ENCODE results near the gene TIMP2.
"Not testable (repeated sequence)": the region's sequence is repeated elsewhere in the genome, so short reads cannot be mapped to it uniquely, and the experiment has no call there.

TIMP2 gene

GRCh38 chr17:78868391-78868790, 56.8 kb downstream of the TIMP2 start:
- DNase-seq (ENCODE audit: low read depth) = no peak

DNA sequence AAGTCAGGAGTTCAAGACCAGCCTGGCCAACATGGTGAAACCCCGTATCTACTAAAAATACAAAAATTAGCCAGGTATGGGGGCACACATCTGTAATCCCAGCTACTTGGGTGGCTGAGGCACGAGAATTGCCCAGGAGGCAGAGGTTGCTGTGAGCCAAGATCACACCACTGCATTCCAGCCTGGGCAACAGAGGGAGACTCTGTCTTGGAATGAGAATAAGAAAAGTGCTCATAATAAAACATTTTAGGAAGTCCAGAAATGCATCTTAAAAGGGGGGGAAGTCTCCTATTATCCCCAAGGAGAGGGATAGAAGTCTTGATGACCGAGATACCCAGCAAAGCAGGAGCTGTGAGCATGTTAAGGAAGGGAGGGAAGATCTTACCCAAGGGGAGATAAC, 58.1 kb downstream of the TIMP2 start:
- not testable (repeated sequence) for DNase-seq (ENCODE audit: low read depth)

DNA sequence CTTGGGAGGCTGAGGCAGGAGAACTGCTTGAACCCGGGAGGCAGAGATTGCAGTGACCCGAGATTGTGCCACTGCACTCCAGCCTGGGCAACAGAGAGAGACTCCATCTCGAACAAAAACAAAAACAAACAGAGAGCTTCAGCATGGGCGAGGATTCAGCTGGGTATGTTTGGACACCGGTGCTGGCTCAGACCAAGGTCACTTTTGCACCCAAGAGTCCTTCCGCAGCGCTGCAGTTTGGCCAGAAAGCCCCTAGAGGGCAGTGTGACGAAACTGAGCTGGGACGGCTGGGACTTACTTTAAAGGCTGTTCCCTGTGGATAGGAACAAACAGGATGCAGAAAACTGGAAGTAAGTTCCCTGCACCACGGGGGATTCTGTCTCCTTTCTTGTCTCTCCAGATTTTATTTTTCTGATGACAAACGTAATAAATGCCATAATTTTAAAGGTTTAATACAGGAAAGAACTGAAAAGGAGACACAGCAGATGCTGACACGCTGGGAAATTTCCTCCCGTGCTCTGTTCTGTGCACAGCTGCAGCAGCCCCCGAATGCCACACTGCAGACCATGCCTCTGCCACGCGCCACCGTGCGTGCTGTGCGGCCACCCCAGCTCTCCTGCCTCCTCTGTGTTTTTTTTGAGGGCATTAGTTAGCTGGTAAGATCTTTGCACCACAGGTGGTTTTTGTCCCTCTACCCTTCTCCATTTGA, 59.4 kb downstream of the TIMP2 start:
- peak; percentile 44 for DNase-seq (ENCODE audit: low read depth)

DNA sequence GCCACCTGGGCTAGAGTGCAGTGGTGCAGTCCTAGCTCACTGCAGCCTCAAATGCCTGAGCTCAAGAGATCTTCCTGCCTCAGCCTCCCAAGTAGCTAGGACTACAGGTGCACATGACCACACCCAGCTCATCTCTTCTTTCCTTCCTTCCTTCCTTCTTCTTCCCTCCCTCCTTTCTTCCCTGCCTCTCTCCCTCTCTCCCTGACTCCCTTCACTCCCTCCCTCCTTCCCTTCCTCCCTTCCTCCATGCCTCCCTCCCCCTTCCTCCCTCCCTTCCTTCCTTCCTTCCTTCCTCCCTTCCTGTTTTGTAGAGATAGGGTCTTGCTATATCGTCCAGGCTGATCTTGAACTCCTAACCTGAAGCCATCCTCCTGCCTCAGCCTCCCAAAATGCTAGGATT, 61.1 kb downstream of the TIMP2 start:
- DNase-seq (ENCODE audit: low read depth) = no peak

DNA sequence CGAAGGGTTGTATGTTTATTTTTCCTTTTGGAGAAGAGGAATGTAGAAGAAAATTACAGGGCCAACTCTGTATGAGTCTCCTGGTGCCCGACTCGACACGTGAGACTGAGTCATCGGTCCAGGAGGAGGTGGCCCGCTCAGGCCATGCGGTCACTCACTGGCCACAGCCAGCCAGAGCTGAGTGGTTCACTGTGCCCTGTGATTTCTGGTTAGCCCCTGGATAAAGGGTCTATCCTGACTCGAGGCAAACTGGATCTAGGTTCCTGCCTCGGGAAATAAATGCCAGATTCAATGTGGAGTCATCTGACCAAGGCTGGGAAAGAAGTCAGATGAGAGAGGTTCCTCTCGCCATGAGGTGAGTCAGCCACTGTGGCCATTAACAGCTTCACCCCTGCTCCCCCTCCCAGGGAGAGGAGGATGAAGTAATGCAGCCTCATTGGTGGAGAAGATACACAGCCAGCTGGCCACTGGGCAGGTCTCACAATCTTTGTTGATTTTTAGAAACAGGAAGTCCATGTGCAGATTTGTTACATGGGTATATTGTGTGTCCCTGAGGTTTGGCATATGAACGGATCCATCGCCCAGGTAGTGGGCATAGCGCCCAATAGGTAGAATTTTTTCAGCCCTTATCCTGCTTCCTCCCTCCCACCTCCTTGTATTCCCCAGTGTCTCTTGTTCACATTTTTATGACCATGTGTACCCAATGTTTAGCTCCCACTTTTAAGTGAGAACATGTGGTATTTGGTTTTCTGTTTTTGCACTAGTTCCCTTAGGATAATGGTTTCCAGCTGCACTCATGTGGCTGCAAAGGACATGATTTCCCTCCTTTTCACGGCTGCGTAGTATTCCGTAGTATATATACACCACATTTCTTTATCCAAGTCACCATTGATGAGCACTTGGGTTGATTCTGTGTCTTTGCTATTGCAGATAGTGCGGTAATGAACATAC, 62.8 kb downstream of the TIMP2 start:
- no peak for DNase-seq (ENCODE audit: low read depth)

GRCh38 chr17:78861229-78861628, 64.0 kb downstream of the TIMP2 start:
- no peak for DNase-seq (ENCODE audit: low read depth)

GRCh38 chr17:78859051-78859450, 66.1 kb downstream of the TIMP2 start:
- no peak for DNase-seq (ENCODE audit: low read depth)

DNA sequence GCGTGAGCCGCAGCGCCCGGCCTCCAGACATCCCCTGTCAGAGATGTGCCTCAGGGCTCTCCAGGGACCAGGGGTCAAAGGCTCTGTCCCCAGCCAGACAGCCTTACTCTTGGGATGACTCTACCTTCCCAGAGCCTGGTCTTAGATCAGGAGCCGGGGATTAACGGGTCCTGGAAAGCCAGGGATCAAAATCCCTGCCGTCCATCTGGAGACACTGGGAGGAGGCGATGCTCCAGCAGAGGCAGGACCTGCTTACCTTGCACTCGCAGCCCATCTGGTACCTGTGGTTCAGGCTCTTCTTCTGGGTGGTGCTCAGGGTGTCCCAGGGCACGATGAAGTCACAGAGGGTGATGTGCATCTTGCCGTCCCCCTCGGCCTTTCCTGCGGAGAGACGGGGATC, 67.9 kb downstream of the TIMP2 start:
- DNase-seq (ENCODE audit: low read depth) = no peak

DNA sequence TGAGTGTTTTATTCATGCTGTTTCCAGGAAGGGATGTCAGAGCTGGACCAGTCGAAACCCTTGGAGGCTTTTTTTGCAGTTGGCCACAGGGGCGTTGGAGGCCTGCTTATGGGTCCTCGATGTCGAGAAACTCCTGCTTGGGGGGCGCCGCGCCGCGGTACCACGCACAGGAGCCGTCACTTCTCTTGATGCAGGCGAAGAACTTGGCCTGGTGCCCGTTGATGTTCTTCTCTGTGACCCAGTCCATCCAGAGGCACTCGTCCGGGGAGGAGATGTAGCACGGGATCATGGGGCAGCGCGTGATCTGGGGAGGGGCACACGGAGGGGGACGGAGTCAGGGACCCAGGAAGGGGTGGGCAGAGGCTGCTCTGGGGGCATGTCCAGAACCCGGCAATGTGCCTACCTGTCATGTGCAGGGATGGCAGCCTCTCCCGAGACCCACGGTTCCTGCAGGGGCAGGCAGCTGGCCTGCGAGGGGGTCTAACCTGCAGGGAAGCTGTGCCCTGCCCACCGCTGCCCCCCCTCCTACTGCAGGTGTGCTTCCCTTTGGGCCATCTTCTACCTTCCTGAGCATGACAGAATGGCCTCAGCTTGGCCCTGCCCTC, 69.5 kb downstream of the TIMP2 start:
- no peak for DNase-seq (ENCODE audit: low read depth)

DNA sequence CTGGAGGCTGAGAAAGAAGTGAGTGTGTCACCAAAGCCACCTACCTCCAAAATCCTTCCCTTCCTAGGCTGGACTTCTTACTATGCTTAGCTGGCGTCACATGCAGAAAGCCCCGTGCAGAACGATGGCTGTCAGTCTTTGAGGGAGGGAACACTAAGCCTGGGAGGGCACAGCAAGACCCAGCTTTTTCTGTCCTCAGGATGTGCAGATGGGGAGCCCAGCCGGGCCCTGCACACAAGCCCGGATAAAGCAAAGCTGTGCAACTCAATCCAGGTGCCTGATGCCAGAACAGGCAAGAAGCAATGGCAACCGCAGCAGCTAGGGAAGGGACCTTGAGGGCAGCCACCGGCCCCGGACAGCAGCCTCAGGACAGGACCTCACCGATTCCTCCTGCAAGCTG, 70.7 kb downstream of the TIMP2 start:
- no peak for DNase-seq (ENCODE audit: low read depth)

- DNase-seq (ENCODE audit: low read depth) = no peak
These were observed 71.2 kb downstream of the TIMP2 start for GRCh38 chr17:78853926-78854394.

- DNase-seq (ENCODE audit: low read depth) = no peak
These were observed 72.5 kb downstream of the TIMP2 start for GRCh38 chr17:78852709-78853121.

- DNase-seq (ENCODE audit: low read depth) = no peak
These were observed 76.2 kb downstream of the TIMP2 start for GRCh38 chr17:78849026-78849425.

GRCh38 chr17:78847052-78847451, 78.1 kb downstream of the TIMP2 start:
- DNase-seq (ENCODE audit: low read depth) = no peak

DNA sequence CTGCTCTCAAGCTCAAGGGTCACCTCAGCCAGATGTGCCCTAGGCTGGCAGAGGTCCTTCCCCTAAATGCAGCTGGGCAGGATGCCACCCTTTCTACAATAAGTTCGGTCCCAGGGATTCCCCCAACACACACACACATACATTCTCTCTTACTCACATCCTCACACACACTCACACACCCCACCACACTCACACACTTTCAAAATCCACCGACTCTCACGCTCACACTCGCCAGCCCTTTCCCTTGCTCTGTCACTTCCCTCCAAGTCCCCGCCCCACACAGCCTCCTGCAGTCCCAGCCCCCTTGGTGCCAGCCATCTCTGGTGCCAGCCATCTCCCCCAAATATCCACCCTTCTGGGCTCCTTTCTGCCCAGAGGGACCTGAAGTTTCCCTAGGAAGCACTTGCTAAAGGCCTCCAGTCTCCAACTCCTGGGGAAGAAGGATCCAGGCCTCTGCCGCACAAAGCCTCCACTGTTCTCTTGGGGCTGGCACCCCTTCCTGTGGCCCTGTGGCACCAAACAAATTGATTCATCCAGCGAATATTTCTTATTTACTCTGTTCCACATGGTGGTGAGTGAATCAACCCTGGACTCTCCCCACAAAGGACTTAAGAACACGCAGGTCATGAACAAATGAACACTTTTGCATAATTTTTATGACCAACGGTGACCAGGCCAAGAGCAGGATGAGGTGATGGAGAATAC, 80.7 kb downstream of the TIMP2 start:
- DNase-seq (ENCODE audit: low read depth) = no peak

GRCh38 chr17:78842881-78843565, 82.2 kb downstream of the TIMP2 start:
- DNase-seq (ENCODE audit: low read depth) = peak; percentile 45

- peak; percentile 100 for DNase-seq (ENCODE audit: low read depth)
These were observed 84.2 kb downstream of the TIMP2 start, which contains the start of gene USP36 for GRCh38 chr17:78840780-78841611. TSS of gene USP36 (minus strand) at chr17:78840814. CDS start at chr17:78836363, 4,451 bp downstream.

DNA sequence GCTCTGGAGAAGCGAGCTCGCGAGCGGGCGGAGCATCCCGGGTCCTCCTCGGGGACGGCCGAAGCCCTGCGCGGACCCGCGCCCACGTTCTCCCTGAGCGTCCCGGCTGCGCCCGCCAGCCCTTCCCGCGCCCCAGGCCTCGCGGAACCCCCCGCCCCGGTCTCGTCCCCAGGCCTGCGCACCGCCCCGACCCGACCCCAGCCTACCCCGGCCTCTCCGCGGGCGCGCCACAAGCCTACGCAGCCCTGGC, 84.7 kb downstream of the TIMP2 start:
- no peak for DNase-seq (ENCODE audit: low read depth)

- DNase-seq (ENCODE audit: low read depth) = no peak
These were observed 85.2 kb downstream of the TIMP2 start for GRCh38 chr17:78839762-78840529.

DNA sequence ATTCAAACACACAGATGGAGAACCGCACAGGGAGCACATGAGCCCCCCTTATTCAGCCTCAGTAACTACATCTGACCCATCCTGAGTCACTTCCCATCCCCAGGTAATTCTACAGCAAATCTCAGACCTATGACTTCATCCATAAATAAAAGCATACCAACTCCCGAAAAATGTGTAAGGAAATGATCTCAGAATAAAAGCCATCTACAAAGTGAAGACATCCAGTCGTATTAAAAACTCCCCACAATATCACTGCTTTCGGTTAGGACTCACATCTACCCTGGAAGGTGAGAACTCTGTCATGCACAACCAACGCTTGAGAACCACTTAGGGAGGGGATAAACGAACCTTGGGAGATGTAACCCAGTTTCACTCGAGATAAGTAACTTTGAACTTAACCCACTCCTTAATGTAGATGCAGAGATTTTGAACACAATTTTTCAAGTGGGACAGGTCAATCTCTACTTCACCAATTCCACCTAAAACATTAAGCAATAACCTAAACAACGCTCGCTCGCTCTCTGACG, 85.9 kb downstream of the TIMP2 start:
- no peak for DNase-seq (ENCODE audit: low read depth)
